ENCODE data around the gene ZNF326.
A peak's percentile ranks its signal among the peaks of the same experiment; 100 is the strongest.
"Not testable (repeated sequence)": the region's sequence is repeated elsewhere in the genome, so short reads cannot be mapped to it uniquely, and the experiment has no call there.

ZNF326 gene

DNA sequence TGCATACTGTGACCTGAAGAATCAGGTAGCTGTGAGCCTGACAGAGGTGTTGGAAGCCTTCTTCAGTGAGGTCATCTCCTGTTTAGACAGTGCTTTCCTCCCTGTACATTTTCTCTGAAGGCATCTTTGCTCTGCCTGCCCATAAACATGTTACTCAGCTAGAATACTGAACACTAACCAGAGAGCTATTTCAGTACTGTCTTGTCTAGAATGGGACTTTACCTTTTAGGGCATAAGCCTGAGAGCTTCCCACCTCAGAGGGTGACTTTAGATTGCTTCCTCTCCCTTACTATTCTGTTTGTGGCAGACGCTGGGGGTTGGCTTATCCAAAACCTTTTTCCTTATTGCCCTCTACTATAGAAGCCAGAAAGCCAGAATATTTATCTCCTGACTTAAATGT, 23.3 kb upstream of the ZNF326 start:
- DNase-seq: no peak

DNA sequence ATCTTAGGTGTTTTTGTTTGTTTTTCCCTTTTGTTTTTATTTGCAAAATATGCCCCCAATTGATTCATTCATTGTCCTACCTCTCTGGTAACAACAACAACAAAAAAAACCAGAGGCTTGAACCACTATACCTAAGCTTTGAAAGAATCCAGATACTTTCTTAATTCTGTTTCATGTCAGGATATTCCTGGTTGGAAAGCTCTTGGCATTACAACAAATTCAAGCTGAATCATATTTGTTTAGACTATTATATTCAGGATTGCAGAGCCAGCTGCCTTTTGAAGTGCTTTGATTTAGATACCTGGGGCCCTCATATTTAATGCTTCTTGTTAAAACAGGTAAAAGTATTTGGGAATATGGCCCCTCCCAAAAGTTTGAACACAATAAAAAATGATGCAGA, 22.9 kb upstream of the ZNF326 start:
- no peak for DNase-seq

DNA sequence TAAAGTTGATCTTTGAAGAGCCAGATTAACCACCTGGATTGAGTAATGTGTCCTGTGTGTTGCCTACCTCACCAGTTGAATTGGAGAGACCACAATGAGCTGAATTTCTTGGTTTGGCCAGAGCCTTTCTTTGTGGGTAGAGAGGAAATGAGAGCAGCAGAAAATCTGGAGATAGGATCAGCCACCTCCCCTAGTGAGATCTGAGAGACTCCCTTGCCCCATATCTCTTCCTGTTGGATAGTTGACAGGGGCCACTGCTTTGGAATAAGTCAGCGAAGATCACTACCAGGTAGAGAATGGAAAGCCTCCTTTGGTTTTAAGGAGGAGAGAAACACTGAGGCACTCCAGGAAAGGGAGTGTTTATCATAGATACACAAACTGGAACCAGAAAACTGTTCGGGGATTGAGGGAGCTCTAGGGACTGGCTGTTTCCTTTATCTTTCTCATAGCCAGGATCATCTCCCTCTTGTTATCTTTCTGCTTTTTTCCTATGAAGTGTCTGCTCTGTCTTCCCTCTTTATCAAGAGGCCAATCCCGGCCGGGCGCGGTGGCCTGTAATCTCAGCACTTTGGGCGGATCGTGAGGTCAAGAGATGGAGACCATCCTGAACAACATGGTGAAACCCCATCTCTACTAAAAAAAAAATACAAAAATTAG, 21.3 kb upstream of the ZNF326 start:
- no peak for DNase-seq

DNA sequence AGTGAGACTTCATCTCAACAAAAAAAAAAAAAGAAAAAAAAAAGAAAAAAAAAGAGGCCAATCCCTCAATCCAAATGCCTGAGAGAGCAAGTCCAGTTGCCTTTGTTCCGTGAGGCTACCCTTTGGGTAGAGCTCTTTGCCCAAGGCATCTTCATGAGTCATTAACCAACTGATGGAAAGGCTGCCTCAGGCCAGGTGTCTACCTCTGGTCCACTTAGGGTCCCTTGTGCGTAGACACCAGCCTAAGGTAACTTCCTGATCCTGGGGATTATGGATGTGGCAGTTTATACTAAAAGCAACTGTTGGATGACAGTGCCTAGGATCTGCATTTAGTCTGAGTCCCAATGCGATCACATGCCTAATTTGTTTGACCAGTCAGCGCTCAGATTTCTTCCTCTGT, 20.7 kb upstream of the ZNF326 start:
- no peak for DNase-seq

DNA sequence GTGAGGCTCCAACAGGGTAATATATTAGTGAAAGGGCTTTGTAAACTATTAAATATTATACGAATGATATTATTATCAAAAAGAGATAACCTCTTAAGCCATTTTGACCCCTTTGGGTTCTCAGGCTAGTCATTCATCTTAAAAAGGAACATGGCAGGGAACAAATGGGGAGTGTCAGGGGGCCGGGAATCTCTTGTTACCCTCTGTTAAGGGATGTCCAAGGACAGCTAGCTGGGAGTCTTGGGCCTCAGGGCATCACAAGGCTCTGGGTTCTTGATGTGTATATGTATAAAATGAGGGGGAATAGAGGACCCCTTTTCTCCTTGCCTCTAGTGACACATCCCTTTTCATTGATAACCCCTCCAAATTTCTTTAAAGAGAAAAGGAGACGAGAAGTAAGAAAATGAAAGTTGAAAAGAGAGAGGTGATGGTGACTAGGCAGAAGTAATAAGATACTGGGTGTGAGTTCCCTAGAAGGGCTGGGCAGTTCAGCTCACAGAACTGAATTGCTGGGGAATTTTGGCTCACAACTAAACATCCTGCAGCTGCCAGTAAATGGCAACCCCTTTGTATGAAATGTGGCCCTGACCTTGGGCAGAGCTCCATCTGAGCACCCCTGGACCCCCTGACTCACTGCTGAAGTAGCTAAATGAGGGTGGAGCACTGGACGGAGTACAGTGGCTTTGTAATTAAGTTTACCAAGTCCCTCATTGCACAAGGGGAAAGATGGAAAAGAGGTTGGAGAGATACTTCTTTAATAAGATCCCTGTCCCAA, 20.0 kb upstream of the ZNF326 start:
- DNase-seq: peak; percentile 78

DNA sequence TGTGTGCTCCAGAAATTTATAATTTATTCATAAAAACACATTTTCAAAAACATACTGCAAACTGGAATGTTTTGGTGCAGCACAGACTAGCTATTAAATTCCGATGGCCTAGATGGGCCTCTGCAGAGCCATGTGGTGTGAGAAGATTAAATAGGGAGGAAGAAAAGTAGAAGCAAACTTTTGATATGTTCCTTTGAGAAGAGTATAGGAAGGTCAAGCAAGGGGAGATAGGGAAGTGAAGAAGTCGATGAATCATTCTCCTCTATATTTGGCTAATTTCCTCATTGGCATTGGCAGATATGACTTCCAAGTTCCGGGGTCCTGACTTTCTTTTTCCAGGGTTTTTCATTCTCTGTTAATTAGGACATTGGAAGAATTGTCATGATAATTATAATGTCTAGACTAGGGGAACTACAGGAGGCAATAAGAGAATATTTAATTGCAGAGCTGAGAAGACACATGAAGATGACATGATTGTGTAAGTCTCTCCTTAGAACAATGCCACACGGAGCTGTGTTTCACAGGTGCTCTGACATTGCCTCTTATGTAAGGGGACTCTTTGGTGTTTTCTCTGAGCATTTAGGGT, 19.3 kb upstream of the ZNF326 start:
- DNase-seq: no peak

DNA sequence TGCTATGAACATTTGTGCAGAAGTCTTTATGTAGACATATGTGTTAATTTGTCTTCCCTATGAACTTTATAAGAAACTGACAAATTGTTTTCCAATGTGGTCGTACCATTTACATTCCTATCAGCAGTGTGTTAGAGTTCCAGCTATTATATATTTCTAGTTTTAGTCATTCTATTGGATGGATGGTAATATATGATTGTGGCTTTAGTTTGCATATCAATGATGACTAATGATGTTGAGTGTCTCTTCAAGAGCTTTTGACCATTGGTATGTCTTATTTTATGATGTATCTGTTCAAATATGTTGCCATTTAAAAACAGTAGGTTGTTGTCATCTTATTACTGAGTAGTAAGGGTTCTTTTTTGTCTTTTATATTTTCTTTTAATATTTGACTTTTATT, 16.2 kb upstream of the ZNF326 start:
- peak; percentile 87 for DNase-seq

DNA sequence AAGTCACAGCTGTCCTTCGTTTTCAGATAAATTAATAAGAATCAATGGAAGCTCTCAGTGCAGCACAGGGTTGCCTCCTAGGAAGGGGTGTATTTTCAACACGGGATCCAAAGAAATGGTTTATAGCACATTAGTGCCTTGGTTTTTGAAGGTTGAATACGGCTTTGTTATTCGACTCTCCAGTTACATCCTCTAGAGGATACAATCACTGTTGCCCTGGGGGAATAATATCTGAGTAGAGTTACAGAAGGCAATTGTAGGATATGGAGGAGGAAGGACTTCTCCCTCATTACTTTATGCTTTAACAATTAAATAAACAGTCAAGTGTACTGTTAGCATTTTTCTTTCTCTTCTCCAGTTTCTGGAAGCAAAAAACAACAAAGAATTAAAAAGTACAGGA, 14.3 kb upstream of the ZNF326 start:
- no peak for DNase-seq

DNA sequence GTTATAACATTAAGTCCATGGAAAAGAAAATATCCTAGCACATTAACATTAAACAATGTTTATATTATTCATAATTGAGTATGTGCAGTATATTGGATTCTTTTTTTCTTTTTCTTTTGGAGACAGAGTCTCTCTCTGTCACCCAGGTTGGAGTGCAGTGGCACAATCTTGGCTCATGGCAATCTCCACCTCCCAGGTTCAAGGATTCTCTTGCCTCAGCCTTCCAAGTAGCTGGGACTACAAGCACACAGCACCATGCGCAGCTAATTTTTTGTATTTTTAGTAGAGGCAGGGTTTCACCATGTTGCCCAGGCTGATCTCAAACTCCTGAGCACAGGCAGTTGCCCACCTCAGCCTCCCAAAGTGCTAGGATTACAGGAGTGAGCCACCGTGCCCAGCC, 12.1 kb upstream of the ZNF326 start:
- not testable (repeated sequence) for DNase-seq

DNA sequence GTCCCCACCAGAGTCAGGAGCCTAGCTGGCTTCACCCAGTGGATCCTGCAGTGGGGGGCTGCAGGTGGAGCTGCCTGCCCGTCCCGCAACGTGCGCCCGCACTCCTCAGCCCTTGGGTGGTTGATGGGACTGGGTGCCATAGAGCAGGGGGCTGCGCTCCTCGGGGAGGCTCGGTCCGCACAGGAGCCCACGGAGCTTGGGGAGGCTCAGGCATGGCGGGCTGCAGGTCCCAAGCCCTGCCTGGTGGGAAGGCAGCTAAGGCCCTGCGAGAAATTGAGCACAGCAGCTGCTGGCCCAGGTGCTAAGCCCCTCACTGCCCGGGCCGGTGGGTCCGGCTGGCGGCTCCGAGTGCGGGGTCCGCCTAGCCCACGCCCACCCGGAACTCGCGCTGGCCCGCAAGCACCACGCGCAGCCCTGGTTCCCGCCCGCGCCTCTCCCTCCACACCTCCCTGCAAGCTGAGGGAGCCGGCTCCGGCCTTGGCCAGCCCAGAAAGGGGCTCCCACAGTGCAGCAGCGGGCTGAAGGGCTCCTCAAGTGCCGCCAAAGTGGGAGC, 10.3 kb upstream of the ZNF326 start:
- not testable (repeated sequence) for DNase-seq

DNA sequence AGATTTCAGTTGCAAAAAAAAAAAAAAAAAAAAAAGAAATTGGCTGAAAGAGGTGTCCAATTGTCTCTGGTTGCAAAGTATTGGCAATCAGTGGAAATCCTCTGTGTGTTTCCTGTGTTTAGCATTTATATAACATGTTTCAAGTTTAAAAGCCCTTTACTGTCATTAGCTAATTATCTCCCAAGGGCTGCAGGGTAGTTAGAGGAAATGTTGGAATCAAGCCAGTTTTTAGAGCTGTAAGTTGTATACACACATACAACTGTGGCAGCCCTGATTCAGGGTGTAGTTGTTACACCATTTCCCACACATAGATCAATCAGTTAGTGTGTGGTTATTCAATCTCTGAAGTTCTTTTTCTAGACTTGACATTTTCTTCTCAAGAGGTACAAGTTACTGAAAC, 8.9 kb upstream of the ZNF326 start:
- DNase-seq: no peak

DNA sequence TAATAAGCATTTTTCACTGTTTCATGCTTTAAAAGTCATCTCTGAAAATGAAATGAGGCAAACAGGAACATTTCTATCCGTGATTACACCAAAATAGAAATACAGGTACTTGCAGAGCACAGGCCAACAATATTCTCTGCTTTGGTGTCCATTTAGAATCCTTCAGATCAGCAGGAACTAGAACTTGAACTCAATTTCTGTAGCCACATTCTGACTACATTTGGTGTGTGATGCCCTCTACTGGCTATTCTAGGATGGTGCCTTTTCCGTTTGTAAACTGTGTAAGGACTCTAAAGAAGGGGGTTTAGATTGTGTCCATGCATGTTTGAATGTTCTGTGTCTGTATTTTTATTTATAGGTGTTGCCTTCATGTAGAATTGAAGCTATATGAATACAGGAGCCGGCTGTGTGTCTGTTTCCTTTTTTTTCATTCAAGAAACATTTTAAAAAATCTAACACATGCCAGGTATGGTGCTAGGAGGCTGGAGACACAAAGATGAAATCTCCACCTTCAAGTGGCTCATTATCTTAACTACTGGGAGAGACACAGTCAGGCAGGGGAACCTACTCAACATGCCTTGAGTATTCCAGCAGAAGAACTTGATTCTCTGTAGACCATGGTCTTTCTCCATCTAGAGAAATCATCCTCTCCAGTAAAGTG, 7.6 kb upstream of the ZNF326 start:
- peak; percentile 71 for DNase-seq

DNA sequence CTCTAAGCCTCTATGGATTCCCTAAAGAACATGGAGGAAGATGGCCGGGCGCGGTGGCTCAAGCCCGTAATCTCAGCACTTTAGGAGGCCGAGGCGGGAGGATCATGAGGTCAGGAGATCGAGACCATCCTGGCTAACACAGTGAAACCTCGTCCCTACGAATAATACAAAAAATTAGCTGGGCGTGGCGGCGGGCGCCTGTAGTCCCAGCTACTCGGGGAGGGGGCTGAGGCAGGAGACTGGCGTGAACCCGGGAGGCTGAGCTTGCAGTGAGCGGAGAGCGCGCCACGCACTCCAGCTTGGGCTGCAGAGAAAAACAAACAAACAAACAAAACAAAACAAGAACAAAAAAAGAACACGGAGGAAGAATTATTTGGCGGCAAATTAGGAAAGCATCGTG, 5.8 kb upstream of the ZNF326 start:
- no peak for DNase-seq

DNA sequence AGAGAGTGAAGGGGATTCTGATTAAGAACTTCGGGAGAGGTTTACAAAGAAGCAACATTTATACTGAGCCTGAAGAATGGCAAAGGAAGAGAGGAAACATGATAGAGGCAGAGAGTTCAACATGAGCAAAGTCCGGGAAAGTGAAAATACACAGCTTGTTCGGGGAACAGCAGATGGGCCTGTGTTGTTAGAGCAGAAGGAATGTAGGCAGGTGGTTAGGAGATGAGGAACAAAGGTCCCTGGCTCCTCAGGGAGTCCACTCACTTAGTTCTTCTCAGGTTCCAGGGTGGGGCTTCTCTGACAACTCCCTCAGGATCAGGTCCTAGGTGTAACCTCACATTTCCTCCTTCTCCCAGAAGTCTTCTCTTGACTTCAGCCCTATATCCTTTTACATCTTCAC, 5.1 kb upstream of the ZNF326 start:
- DNase-seq: no peak

DNA sequence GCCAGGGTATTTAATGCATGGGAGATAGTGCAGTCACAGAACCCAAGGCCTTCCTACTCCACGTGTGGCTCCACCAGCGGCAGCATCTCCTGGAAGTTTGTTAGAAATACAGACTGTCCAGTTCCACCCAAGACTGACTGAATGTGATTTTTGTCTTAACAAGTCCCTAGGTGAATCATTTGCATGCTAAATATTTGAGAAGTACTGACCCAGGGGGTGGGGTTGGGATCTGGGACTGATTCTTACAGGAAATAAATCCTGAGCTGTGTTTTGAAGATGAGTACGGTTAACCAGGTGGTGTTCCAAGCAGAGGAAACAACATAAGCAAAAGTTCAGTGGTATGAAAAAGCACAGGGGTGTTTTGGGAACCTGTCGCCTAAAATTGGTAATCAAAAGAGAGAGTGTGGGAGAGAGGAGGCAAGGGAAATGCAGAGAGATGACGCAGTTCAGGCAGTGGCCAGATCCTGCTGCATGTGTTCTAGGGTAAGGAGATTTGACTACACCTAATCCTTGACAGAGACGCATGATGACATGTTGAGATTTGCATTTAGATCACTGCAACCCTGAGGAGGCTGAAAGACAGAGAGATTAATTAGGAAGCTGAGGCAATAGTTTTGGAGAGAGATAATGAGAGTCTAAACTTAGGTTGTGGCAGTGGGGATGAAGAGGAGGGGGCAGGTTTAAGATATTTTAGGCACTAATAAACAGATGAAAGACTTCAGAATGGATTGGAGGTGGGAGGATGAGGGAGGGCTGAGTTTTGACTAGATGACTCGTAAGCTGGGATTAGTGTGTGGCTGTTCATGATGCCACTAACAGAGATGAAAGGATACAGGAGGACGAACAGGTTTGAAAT, 3.7 kb upstream of the ZNF326 start:
- no peak for DNase-seq

DNA sequence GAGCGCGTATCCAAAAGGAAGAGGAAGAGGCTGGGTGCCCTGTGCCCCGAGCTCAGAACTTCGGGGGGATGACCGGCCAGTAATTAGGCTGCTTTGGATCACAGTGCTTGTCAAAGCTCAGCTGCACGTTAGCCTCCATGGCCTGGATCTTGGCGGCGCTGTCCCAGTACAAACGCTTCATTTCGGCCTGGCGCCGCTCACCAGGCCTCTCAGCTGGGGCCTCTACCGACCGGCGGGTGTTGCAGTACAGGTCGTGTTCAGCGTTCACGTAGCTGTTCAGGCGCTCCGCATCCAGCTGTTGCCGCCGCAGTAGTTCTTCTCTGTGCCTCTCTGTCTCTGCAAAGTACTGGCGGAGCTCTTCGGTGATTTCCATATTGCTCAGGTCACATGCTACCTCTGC, 1.4 kb upstream of the ZNF326 start:
- no peak for DNase-seq

DNA sequence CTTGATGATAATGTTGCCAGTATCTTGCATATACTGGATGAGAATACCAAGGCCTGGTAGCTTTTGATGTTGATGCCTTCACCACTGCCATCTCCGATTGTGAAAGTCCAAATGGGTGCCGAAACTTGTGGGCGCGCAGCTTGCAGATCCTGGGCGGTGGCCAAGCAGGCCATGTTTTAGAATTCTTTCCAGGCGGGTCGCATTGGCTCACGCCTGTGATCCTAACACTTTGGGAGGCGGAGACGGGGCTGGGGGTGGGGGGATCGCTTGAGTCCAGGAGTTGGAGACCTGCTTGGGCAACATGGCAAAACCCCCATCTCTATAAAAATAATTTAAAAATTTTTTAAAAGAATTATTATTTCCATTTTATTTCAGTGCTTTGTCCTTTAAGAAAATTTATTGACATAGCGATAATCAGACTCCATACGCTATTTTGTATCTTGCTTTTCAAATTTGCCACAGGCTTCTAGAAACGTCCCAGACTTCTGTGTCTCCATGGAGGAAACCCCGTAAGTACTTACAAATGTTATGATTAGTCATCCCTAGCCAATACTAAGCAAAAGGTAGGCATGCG, 592 bp upstream of the ZNF326 start:
- DNase-seq: no peak

DNA sequence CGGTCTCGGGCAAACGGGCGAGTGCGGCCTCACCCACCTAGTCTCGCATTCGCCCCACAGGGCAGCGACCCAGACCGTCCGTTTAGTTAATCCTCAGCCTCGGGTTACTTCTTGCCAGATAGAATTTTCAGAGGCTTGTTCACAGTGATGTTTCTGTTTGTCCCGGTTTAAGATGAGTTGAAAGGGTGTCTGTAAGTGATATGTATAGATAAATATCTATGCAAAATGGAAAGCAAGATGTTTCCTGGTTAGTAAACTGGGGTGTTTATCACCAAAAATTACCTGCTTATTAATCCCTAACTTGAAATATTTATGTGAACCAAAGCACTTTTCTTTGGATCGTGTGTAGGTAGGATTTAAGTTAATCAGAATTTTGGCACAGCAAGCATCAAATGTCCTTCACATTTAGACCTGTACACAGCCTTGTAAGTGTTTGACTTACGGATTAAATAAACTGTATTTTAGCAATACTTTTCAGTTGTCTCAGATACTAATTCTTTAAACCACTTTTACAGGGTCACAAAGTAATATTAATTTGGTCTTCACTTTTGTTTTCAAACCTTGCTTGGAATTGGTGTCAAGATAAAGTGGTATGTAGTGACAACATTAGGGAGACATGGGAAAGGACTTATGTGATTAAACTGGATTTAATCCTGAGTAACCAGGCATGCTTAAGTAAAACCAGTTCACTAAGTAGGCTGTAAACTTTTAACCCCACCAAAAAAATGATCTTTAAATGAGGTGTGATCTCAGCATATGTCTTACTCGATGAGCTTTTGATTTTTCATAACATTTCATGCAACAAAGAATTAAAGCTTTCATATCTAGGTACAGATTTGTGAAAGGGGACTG, 914 bp downstream of the ZNF326 start:
- no peak for DNase-seq

DNA sequence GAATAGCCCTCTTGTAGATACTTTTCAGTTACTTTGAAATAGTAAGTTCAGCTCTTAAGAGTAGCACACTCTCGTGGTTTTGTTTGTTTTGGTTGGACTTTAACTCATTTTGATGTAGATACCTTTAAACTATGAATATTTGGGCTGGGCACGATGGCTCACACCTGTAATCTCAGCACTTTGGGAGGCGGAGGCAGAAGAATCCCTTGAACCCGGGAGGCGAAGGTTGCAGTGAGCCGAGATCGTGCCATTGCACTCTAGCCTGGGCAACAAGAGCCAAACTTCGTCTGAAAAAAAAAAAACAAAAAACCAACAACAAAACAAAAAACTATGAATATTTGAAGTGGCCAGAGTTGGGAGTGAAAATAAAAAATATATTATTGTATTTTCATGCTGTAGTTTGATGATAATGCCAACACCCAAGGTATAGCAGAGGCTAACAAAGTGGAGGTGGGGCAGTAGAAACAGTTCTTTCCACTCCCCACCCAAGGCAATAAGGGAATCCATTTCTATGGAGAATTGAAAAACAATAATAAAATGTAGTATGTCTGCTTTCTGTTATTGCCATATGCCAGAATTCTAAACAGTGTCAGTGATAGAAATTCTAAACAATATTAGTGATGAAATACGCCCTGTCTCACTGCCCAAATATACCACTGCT, 1.7 kb downstream of the ZNF326 start:
- DNase-seq: no peak

DNA sequence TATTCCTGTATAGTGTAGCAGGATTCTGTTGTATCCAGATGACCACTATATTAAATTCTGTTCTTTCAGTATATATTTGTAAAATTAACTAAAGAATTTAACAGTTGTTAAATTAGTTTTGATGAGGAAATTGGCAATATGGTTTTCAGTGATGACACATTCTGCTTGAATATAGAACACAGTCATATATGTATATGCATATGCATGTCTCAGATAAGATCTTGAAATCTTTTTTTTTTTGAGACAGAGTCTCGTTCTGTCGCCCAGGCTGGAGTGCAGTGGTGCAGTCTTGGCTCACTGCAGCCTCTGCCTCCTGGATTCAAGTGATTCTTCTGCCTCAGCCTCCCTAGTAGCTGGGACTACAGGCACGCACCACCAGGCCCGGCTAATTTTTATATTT, 2.2 kb downstream of the ZNF326 start:
- DNase-seq: not testable (repeated sequence)

Data from fibroblast of skin of abdomen (primary cell).